Left ventricle myocardium inferior (tissue), 1 donor: Measurements from ENCODE around the gene SOD1. TPM values are rescaled to one million over a fixed set of nuclear protein-coding genes. Genes with fewer than 3 reads are reported as not detected.

Experiments used
- DNase-seq: peaks from one replicate; pipeline ENCODE4 v3.0.0-alpha.2; 2020
- H3K27ac ChIP-seq: fragments of 200-600 bp; replicated peaks from 2 replicates; pipeline ENCODE4 v1.8.0; 2021
- H3K27me3 ChIP-seq: fragments of 200-600 bp; 2 replicates; pipeline ENCODE4 v1.8.0; 2021; ENCODE audit warnings: low read depth
- H3K36me3 ChIP-seq: fragments of 200-600 bp; 2 replicates; pipeline ENCODE4 v1.8.0; 2021
- H3K4me1 ChIP-seq: fragments of 200-600 bp; 2 replicates; pipeline ENCODE4 v1.8.0; 2021
- H3K4me3 ChIP-seq: fragments of 200-600 bp; 2 replicates; pipeline ENCODE4 v1.8.0; 2021; ENCODE audit warnings: mild to moderate bottlenecking, moderate library complexity
- H3K9me3 ChIP-seq: fragments of 200-600 bp; replicated peaks from 2 replicates; pipeline ENCODE4 v1.8.0; 2021
- CTCF ChIP-seq: fragments of 200-600 bp; IDR thresholded peaks from 2 replicates; pipeline ENCODE4 v1.8.0; 2021; ENCODE audit warnings: antibody characterized with exemption, mild to moderate bottlenecking, borderline replicate concordance
- intact Hi-C: fragments of 100-400 bp; cut with micrococcal nuclease; formaldehyde crosslinking; loops from one replicate; pipeline ENCODE4 v1.11.0; 2022
- long read RNA-seq: library from polyadenylated mRNA; unstranded; transcript quantifications from one replicate; pipeline ENCODE4 v2.0.0, GENCODE V29; 2021
- total RNA-seq: library from RNA; stranded (reverse); fragmentation: NEBNext Ultra II Directional; extraction: Animal tissue kit (Norgen Biotek cat#: 25700); gene quantifications from one replicate; pipeline ENCODE4 v1.2.1, GENCODE V29; 2021
- donor health status: DM: no; HTN: yes; CAD: no; lungs with severe emphysema.

The SOD1 gene
- total RNA-seq = 421 TPM
- long read RNA-seq, transcript SOD1-201 (5 exons, 966 nt) = major isoform, 396 of 410 reads
- long read RNA-seq, partial matches to known transcripts = 3 of 410 reads
- long read RNA-seq, other reads (novel, unspliced or antisense) = 9 of 410 reads

- DNase-seq = peak; percentile 97
- peak within 1 kb of the TSS; percentile 96 for H3K27ac ChIP-seq
- H3K4me1 ChIP-seq = peaks cover 55% of the 10 kb centered on the region
- H3K27me3 ChIP-seq = no peaks in the 10 kb centered on the region
- intact Hi-C loops = no loop called here
- no peaks in the 10 kb centered on the region for H3K9me3 ChIP-seq
- peak within 1 kb of the TSS; percentile 89 for H3K4me3 ChIP-seq
- peaks cover 16% of the 10 kb centered on the region for H3K36me3 ChIP-seq
- peak; percentile 47 for TF ChIP-seq CTCF
Observed at GRCh38 chr21:31659536-31660258, at the start of gene SOD1. Gene SOD1 (plus strand): TSS chr21:31659693. CDS start chr21:31659770, 77 bp downstream.

- no peak overlapping the region for H3K27ac ChIP-seq
- intact Hi-C loops = no loop called here
- H3K36me3 ChIP-seq = no peaks in the 10 kb centered on the region
- H3K27me3 ChIP-seq = peaks cover 22% of the 10 kb centered on the region
- no peaks in the 10 kb centered on the region for H3K9me3 ChIP-seq
- H3K4me3 ChIP-seq = no peak overlapping the region
- H3K4me1 ChIP-seq = no peaks in the 10 kb centered on the region
- DNase-seq = no peak
- TF ChIP-seq CTCF = no peak
Observed at GRCh38 chr21:31611445-31611844, 48.0 kb upstream of the SOD1 start.

GRCh38 chr21:31612894-31613785, 46.4 kb upstream of the SOD1 start:
- TF ChIP-seq CTCF = no peak
- Histone ChIP-seq H3K9me3 (no peaks in the 10 kb centered on the region), H3K36me3 (no peaks in the 10 kb centered on the region), H3K27ac (no peak overlapping the region), H3K4me1 (no peaks in the 10 kb centered on the region), H3K4me3 (no peak overlapping the region), H3K27me3 (peaks cover 22% of the 10 kb centered on the region)
- intact Hi-C loops = no loop called here
- no peak for DNase-seq

- TF ChIP-seq CTCF = no peak
- Histone ChIP-seq H3K27ac (no peak overlapping the region), H3K36me3 (no peaks in the 10 kb centered on the region), H3K4me3 (no peak overlapping the region), H3K4me1 (no peaks in the 10 kb centered on the region), H3K27me3 (peaks cover 22% of the 10 kb centered on the region), H3K9me3 (peaks cover 9% of the 10 kb centered on the region)
- intact Hi-C loops = no loop called here
- DNase-seq = no peak
Observed at GRCh38 chr21:31614705-31615104, 44.8 kb upstream of the SOD1 start.

GRCh38 chr21:31616216-31616615, 43.3 kb upstream of the SOD1 start:
- no peak for TF ChIP-seq CTCF
- H3K36me3 ChIP-seq = no peaks in the 10 kb centered on the region
- intact Hi-C loops = no loop called here
- no peak overlapping the region for H3K27ac ChIP-seq
- no peaks in the 10 kb centered on the region for H3K4me1 ChIP-seq
- DNase-seq = no peak
- no peak overlapping the region for H3K4me3 ChIP-seq
- peaks cover 22% of the 10 kb centered on the region for H3K27me3 ChIP-seq
- H3K9me3 ChIP-seq = peaks cover 12% of the 10 kb centered on the region
